ENCODE measurements around the gene BCAS1.

- TF ChIP-seq, protein P1, sequence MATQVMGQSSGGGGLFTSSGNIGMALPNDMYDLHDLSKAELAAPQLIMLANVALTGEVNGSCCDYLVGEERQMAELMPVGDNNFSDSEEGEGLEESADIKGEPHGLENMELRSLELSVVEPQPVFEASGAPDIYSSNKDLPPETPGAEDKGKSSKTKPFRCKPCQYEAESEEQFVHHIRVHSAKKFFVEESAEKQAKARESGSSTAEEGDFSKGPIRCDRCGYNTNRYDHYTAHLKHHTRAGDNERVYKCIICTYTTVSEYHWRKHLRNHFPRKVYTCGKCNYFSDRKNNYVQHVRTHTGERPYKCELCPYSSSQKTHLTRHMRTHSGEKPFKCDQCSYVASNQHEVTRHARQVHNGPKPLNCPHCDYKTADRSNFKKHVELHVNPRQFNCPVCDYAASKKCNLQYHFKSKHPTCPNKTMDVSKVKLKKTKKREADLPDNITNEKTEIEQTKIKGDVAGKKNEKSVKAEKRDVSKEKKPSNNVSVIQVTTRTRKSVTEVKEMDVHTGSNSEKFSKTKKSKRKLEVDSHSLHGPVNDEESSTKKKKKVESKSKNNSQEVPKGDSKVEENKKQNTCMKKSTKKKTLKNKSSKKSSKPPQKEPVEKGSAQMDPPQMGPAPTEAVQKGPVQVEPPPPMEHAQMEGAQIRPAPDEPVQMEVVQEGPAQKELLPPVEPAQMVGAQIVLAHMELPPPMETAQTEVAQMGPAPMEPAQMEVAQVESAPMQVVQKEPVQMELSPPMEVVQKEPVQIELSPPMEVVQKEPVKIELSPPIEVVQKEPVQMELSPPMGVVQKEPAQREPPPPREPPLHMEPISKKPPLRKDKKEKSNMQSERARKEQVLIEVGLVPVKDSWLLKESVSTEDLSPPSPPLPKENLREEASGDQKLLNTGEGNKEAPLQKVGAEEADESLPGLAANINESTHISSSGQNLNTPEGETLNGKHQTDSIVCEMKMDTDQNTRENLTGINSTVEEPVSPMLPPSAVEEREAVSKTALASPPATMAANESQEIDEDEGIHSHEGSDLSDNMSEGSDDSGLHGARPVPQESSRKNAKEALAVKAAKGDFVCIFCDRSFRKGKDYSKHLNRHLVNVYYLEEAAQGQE (IDR thresholded peaks at IDR 0.05; ENCODE audit: low read depth): no peak
- TF ChIP-seq EP300 (IDR thresholded peaks at IDR 0.05; ENCODE audit: borderline replicate concordance) (no peak), CREB1 (IDR thresholded peaks at IDR 0.05; ENCODE audit: low read depth) (no peak), YY1 (IDR thresholded peaks at IDR 0.05; ENCODE audit: low read depth) (no peak)
Observed at GRCh38 chr20:53923566-53924369, 146.6 kb downstream of the BCAS1 start.
